Skeletal muscle satellite cell (primary cell): ENCODE measurements around the gene HVCN1.
"Not testable (repeated sequence)": the region's sequence is repeated elsewhere in the genome, so short reads cannot be mapped to it uniquely, and the experiment has no call there.

Source experiments
- H3K27me3 ChIP-seq: 2 replicates; pipeline ENCODE4 v1.7.0; 2013; ENCODE audit warnings: low read length; ENCODE audit not compliant: control insufficient read depth, insufficient read depth
- H3K36me3 ChIP-seq: 2 replicates; pipeline ENCODE4 v1.7.0; 2013; ENCODE audit warnings: mild to moderate bottlenecking, control low read depth, low read length; ENCODE audit not compliant: insufficient read depth
- H3K4me1 ChIP-seq: 2 replicates; pipeline ENCODE4 v1.7.0; 2013; ENCODE audit warnings: low read length; ENCODE audit not compliant: control insufficient read depth, insufficient read depth
- H3K4me2 ChIP-seq: 2 replicates; pipeline ENCODE4 v1.7.0; 2013; ENCODE audit warnings: mild to moderate bottlenecking, low read length
- H3K4me3 ChIP-seq: 2 replicates; pipeline ENCODE4 v1.7.0; 2013; ENCODE audit warnings: low read length
- H3K9ac ChIP-seq: 2 replicates; pipeline ENCODE4 v1.7.0; 2013; ENCODE audit warnings: mild to moderate bottlenecking, low read depth, low read length, moderate library complexity
- H3K9me3 ChIP-seq: replicated peaks from 2 replicates; pipeline ENCODE4 v1.7.0; 2013; ENCODE audit warnings: mild to moderate bottlenecking, control low read depth, low read length

The HVCN1 gene

DNA sequence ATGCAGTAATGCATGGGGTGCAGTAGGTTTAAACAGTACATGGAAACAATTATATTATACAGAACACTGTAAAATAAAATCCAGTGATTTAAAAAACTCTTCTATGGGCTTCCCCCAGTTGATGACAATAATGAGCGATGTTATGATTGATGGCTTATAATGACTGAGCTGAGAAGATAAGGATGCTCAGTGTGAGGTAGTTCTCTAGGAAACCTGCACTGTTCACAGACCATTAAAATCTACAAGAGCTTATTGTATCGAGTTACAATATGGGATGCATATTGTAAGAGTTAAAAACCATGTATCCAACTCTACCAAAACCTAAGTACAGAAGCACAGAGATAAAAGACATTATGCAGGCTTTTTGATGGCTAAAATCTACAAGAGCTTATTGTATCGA is 34.0 kb upstream of the HVCN1 start:
- not testable (repeated sequence) for H3K9me3 ChIP-seq, H3K9ac ChIP-seq, H3K4me1 ChIP-seq, H3K4me3 ChIP-seq, H3K4me2 ChIP-seq, H3K27me3 ChIP-seq
- H3K36me3 ChIP-seq = peaks cover 82% of the 10 kb centered on the region

DNA sequence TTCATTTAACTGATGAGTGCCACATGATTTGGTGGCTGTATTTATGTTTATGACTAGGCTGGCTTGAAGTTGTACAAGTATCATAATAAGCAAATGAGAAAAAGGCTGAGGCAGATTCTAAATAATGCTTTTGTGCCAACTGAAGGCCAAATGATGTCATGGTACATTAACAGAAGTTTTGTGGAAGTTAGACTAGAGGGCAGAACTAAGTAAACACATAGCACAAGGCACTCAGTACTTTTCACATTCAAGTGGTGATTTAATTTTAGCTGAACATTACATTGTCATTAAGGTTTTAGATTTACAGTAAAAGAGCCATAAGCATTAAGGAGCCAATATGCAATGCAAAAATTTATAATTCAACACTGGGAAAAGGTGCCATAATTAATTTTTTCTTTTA is 32.7 kb upstream of the HVCN1 start:
- Histone ChIP-seq H3K4me3 (no peak overlapping the region), H3K9me3 (no peaks in the 10 kb centered on the region), H3K27me3 (no peaks in the 10 kb centered on the region), H3K9ac (no peak overlapping the region), H3K4me2 (no peak overlapping the region), H3K36me3 (peaks cover 75% of the 10 kb centered on the region), H3K4me1 (no peaks in the 10 kb centered on the region)

DNA sequence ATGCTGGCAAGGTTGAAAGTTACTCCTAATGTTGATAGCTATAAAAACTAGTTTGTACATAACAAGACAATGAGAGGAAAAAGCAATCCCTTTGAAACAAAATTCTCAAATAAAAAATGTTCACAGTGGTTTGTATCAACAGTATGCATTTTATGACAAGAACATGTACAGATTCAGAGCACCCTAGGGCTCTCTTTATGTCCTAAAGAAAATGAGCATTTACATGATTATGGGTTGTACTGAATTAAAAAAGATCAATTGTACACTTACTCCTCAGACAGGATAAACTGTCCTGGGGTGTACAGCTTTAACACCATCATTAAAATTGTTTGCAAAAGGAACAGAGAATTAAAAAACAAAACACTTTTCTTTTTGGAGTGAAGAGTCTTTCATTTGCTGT is 31.6 kb upstream of the HVCN1 start:
- no peak overlapping the region for H3K4me2 ChIP-seq
- no peaks in the 10 kb centered on the region for H3K4me1 ChIP-seq
- no peak overlapping the region for H3K4me3 ChIP-seq

GRCh38 chr12:110718222-110718908 is 29.4 kb upstream of the HVCN1 start:
- no peak overlapping the region for H3K9ac ChIP-seq
- H3K27me3 ChIP-seq = no peaks in the 10 kb centered on the region
- peaks cover 52% of the 10 kb centered on the region for H3K36me3 ChIP-seq
- no peaks in the 10 kb centered on the region for H3K4me1 ChIP-seq
- H3K4me3 ChIP-seq = no peak overlapping the region
- no peak overlapping the region for H3K4me2 ChIP-seq
- no peaks in the 10 kb centered on the region for H3K9me3 ChIP-seq

More for the DNA sequence above, 31.6 kb upstream of the HVCN1 start:
- no peaks in the 10 kb centered on the region for H3K27me3 ChIP-seq
- H3K9me3 ChIP-seq = no peaks in the 10 kb centered on the region
- peaks cover 68% of the 10 kb centered on the region for H3K36me3 ChIP-seq
- H3K9ac ChIP-seq = no peak overlapping the region

DNA sequence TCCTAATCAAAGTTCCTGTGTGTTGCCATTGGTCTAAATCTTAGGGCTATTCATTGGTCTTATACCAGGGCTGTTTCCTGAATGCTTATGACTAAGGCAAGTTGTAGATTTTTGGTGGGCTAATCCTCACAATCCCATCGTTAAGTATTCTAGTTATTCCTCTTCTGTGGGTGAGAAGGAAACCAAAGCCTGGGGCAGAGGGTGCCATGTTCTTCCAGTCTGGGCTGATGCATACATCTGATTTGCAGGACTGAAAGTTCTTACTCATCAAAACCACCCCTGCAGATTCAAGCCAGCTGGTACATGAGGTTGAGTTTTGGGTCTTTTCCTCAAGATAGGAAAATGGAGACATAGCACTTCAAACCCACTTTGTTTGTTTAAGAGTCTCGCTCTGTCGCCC is 28.1 kb upstream of the HVCN1 start:
- Histone ChIP-seq H3K36me3 (peaks cover 42% of the 10 kb centered on the region), H3K4me2 (no peak overlapping the region)

DNA sequence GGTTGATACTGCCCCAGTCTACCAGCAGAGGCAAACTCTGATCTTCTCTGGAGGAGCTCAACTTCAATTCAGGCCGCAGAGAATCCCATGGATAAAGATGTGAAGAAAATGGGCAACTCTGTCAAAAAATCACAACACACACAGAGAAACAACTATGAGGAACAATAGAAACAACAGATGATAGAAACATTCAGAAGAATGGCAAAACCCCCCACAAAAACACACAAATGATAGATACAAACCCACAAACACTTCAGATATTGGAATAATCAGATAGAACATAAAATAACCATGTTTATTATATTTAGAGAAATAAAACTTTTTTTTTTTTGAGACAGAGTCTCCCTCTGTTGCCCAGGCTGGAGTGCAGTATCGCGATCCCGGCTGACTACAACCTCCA is 20.0 kb upstream of the HVCN1 start:
- H3K4me2 ChIP-seq = no peak overlapping the region
- no peaks in the 10 kb centered on the region for H3K9me3 ChIP-seq
- no peaks in the 10 kb centered on the region for H3K36me3 ChIP-seq
- no peak overlapping the region for H3K4me3 ChIP-seq
- no peak overlapping the region for H3K9ac ChIP-seq
- no peaks in the 10 kb centered on the region for H3K27me3 ChIP-seq
- no peaks in the 10 kb centered on the region for H3K4me1 ChIP-seq

More for the DNA sequence above, 28.1 kb upstream of the HVCN1 start:
- no peak overlapping the region for H3K4me3 ChIP-seq
- no peaks in the 10 kb centered on the region for H3K4me1 ChIP-seq
- no peaks in the 10 kb centered on the region for H3K27me3 ChIP-seq
- no peak overlapping the region for H3K9ac ChIP-seq
- H3K9me3 ChIP-seq = no peaks in the 10 kb centered on the region

DNA sequence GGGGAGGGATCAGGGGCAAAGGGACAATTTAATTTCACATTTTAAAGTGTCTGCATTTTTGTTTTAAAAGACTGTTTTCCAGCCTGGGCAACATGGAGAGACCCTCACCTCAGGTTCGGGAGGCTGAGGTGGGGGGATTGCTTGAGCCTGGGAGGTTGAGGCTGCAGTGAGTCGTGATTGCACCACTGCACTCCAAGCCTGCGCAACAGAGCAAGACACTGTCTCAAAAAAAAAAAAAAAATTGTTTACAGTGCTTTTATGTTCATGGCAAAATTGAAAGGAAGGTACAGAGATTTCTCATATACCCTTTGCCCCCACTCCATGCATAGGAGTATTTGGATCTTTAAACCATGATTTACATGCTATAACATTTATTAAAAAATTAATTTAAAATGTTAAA is 16.4 kb upstream of the HVCN1 start:
- no peak overlapping the region for H3K4me2 ChIP-seq
- no peaks in the 10 kb centered on the region for H3K4me1 ChIP-seq
- H3K36me3 ChIP-seq = no peaks in the 10 kb centered on the region
- no peak overlapping the region for H3K9ac ChIP-seq
- no peaks in the 10 kb centered on the region for H3K27me3 ChIP-seq
- no peaks in the 10 kb centered on the region for H3K9me3 ChIP-seq
- H3K4me3 ChIP-seq = no peak overlapping the region

DNA sequence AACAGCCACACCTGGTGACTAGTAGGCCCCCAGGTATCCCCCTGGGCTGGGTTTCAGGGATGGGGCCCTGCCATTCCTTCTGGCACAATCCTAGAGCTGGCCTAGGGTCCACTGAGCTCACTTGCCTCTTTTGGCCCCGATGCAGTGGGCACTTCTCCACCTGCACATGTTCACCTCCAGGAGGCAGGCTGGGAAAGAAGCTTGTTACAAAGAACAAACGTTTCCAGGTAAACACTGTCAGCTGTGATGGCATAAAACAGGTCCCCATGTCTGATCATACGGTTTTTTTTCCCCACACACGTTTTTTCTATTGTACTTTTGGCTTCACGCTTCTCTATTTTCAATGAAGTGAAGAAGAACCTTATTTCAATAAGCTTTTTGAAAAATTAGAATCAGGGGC is 15.8 kb upstream of the HVCN1 start:
- no peak overlapping the region for H3K9ac ChIP-seq
- H3K4me2 ChIP-seq = no peak overlapping the region
- no peak overlapping the region for H3K4me3 ChIP-seq
- H3K27me3 ChIP-seq = no peaks in the 10 kb centered on the region
- no peaks in the 10 kb centered on the region for H3K9me3 ChIP-seq
- H3K36me3 ChIP-seq = no peaks in the 10 kb centered on the region
- no peaks in the 10 kb centered on the region for H3K4me1 ChIP-seq

GRCh38 chr12:110704231-110704630 is 15.3 kb upstream of the HVCN1 start:
- no peak overlapping the region for H3K4me2 ChIP-seq
- H3K36me3 ChIP-seq = no peaks in the 10 kb centered on the region
- H3K9me3 ChIP-seq = no peaks in the 10 kb centered on the region
- no peaks in the 10 kb centered on the region for H3K27me3 ChIP-seq
- H3K4me3 ChIP-seq = no peak overlapping the region
- H3K9ac ChIP-seq = no peak overlapping the region
- peaks cover under 1% of the 10 kb centered on the region for H3K4me1 ChIP-seq

DNA sequence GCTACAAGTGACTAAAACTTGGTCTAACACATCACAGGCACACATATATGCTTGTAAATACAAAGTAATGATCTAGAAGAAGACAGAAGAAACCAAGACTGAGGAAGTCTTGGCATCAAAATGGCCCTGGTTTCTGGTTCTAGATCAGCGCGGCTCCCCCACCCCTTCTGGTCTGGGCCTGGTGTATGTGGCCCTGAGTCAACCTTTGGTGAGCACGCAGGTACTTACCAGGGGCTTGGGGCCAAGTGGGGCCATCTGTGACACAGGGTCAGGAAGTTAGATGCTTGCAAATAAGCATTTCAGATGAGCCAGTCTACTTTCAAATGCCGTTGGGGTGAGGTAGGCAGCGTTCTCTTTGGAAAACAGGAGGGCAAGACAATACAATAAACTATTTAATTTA is 13.2 kb upstream of the HVCN1 start:
- H3K9ac ChIP-seq = no peak overlapping the region
- no peaks in the 10 kb centered on the region for H3K36me3 ChIP-seq
- H3K4me3 ChIP-seq = no peak overlapping the region
- no peaks in the 10 kb centered on the region for H3K27me3 ChIP-seq
- H3K4me1 ChIP-seq = peaks cover 7% of the 10 kb centered on the region
- H3K4me2 ChIP-seq = no peak overlapping the region
- no peaks in the 10 kb centered on the region for H3K9me3 ChIP-seq

- Histone ChIP-seq H3K36me3 (no peaks in the 10 kb centered on the region), H3K9me3 (no peaks in the 10 kb centered on the region), H3K4me1 (peaks cover 7% of the 10 kb centered on the region), H3K4me2 (no peak overlapping the region), H3K27me3 (no peaks in the 10 kb centered on the region), H3K9ac (no peak overlapping the region), H3K4me3 (no peak overlapping the region)
Measured at GRCh38 chr12:110699591-110700445, 10.9 kb upstream of the HVCN1 start.
